ENCODE results near the gene HNRNPUL1.

HNRNPUL1 gene

DNA sequence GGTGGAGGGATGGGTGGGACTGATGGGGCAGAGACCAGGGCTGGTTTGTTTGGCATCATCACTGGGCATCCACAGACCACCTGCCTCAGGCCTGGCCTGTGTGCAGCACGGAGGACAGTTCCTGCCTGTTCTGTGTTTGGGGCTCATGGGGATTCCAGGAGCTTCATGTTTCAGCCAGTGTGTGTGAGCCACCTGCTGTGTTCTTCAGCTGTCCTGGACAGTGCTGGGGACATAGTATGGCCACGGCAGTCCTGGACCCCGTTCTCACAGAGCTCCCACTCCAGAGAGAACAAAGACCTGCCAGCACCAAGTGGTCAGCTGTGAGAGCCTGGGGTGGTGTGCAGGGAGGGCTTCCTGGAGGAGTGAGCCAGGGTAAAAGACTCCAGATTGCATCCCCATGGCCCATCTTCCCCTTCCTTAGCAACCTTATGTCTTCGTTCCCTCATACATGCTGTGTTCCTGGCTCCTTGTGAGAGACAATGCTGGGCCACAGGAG, 43.8 kb downstream of the HNRNPUL1 start:
- no peak overlapping the region for H3K9ac ChIP-seq (ENCODE audit: low read depth, low read length, poor library complexity)
- no peak overlapping the region for H2AK5ac ChIP-seq (ENCODE audit: low read depth, low read length)
- H3K4me3 ChIP-seq (ENCODE audit: low read length in 2 of 2): no peak overlapping the region
- peak overlapping the region; percentile 5 for H4K8ac ChIP-seq (ENCODE audit: low read depth, low read length)
- no peaks in the 10 kb centered on the region for H3K27me3 ChIP-seq (ENCODE audit: control insufficient read depth in 3 of 3, insufficient read depth in 3 of 3, low read depth in 1 of 3, low read length in 3 of 3)
- H3K4ac ChIP-seq (ENCODE audit: low read length): no peak overlapping the region
- H3K4me1 ChIP-seq (ENCODE audit: control insufficient read depth in 2 of 2, insufficient read depth in 1 of 2, low read depth in 1 of 2, low read length in 2 of 2): peaks cover 0 to 8% of the 10 kb centered on the region in 2 donors
- H2BK5ac ChIP-seq (ENCODE audit: low read length): peak overlapping the region; percentile 7
- H2BK15ac ChIP-seq (ENCODE audit: low read length): no peak overlapping the region
- H4K91ac ChIP-seq (ENCODE audit: low read depth, low read length, poor library complexity): no peak overlapping the region
- H2BK120ac ChIP-seq (ENCODE audit: low read depth, low read length): no peak overlapping the region
- H3K23ac ChIP-seq (ENCODE audit: low read depth, low read length, poor library complexity): no peak overlapping the region
- no peak overlapping the region for H3K18ac ChIP-seq (ENCODE audit: low read length)
- no peak overlapping the region for H3K4me2 ChIP-seq (ENCODE audit: insufficient read depth, low read length, poor library complexity, severe bottlenecking)
- no peak overlapping the region for H3K14ac ChIP-seq (ENCODE audit: low read length)
- no peaks in the 10 kb centered on the region for H3K9me3 ChIP-seq (replicated peaks in 1 of 2; ENCODE audit: control insufficient read depth in 2 of 2, insufficient read depth in 1 of 2, low read depth in 1 of 2, low read length in 2 of 2)
- no peak overlapping the region for H2AFZ ChIP-seq (ENCODE audit: low read length)
- peaks cover 2% of the 10 kb centered on the region for H3K79me1 ChIP-seq (ENCODE audit: low read depth, low read length)
- peaks cover 42 to 66% of the 10 kb centered on the region in 2 donors for H3K36me3 ChIP-seq (replicated peaks in 1 of 2; ENCODE audit: control insufficient read depth in 2 of 2, insufficient read depth in 2 of 2, low read length in 2 of 2)
- DNase-seq (ENCODE audit: low spot score): no peak
- H2BK12ac ChIP-seq (ENCODE audit: low read length): no peak overlapping the region
- no CpG with 5 or more reads among the region's 4 CpGs for WGBS, 2 donors (ENCODE audit: extremely low coverage in 2 of 2, insufficient read length in 2 of 2, insufficient replicate concordance in 1 of 2)
- H3K27ac ChIP-seq (replicated peaks; ENCODE audit: low read length): peak overlapping the region; percentile 47

GRCh38 chr19:41308450-41309179, 44.4 kb downstream of the HNRNPUL1 start:
- Histone ChIP-seq H3K27me3 (ENCODE audit: control insufficient read depth in 3 of 3, insufficient read depth in 3 of 3, low read depth in 1 of 3, low read length in 3 of 3) (no peaks in the 10 kb centered on the region), H2AFZ (ENCODE audit: low read length) (no peak overlapping the region), H3K4me3 (ENCODE audit: low read length in 2 of 2) (no peak overlapping the region), H3K4me2 (ENCODE audit: insufficient read depth, low read length, poor library complexity, severe bottlenecking) (no peak overlapping the region), H2BK15ac (ENCODE audit: low read length) (no peak overlapping the region), H3K18ac (ENCODE audit: low read length) (no peak overlapping the region), H3K79me1 (ENCODE audit: low read depth, low read length) (peaks cover 2% of the 10 kb centered on the region), H3K27ac (replicated peaks; ENCODE audit: low read length) (peak overlapping the region; percentile 47), H3K14ac (ENCODE audit: low read length) (no peak overlapping the region), H2AK5ac (ENCODE audit: low read depth, low read length) (no peak overlapping the region), H4K91ac (ENCODE audit: low read depth, low read length, poor library complexity) (no peak overlapping the region), H3K4me1 (ENCODE audit: control insufficient read depth in 2 of 2, insufficient read depth in 1 of 2, low read depth in 1 of 2, low read length in 2 of 2) (peaks cover 0 to 8% of the 10 kb centered on the region in 2 donors), H3K36me3 (replicated peaks in 1 of 2; ENCODE audit: control insufficient read depth in 2 of 2, insufficient read depth in 2 of 2, low read length in 2 of 2) (peaks cover 39 to 66% of the 10 kb centered on the region in 2 donors), H2BK5ac (ENCODE audit: low read length) (no peak overlapping the region), H2BK120ac (ENCODE audit: low read depth, low read length) (no peak overlapping the region), H4K8ac (ENCODE audit: low read depth, low read length) (peak overlapping the region; percentile 5), H3K9ac (ENCODE audit: low read depth, low read length, poor library complexity) (no peak overlapping the region), H3K9me3 (replicated peaks in 1 of 2; ENCODE audit: control insufficient read depth in 2 of 2, insufficient read depth in 1 of 2, low read depth in 1 of 2, low read length in 2 of 2) (no peaks in the 10 kb centered on the region), H3K4ac (ENCODE audit: low read length) (no peak overlapping the region), H3K23ac (ENCODE audit: low read depth, low read length, poor library complexity) (no peak overlapping the region), H2BK12ac (ENCODE audit: low read length) (no peak overlapping the region)
- WGBS, 2 donors (ENCODE audit: extremely low coverage in 2 of 2, insufficient read length in 2 of 2, insufficient replicate concordance in 1 of 2): no CpG with 5 or more reads among the region's 8 CpGs
- peak; percentile 93 for DNase-seq (ENCODE audit: low spot score)

- Histone ChIP-seq H3K9ac (ENCODE audit: low read depth, low read length, poor library complexity) (no peak overlapping the region), H4K91ac (ENCODE audit: low read depth, low read length, poor library complexity) (no peak overlapping the region), H3K79me1 (ENCODE audit: low read depth, low read length) (peaks cover 2% of the 10 kb centered on the region), H2AFZ (ENCODE audit: low read length) (peak overlapping the region; percentile 93), H2BK15ac (ENCODE audit: low read length) (no peak overlapping the region), H3K27me3 (ENCODE audit: control insufficient read depth in 3 of 3, insufficient read depth in 3 of 3, low read depth in 1 of 3, low read length in 3 of 3) (no peaks in the 10 kb centered on the region), H3K36me3 (replicated peaks in 1 of 2; ENCODE audit: control insufficient read depth in 2 of 2, insufficient read depth in 2 of 2, low read length in 2 of 2) (peaks cover 31 to 65% of the 10 kb centered on the region in 2 donors), H3K23ac (ENCODE audit: low read depth, low read length, poor library complexity) (peak overlapping the region; percentile 81), H2BK5ac (ENCODE audit: low read length) (peak overlapping the region; percentile 77), H3K4ac (ENCODE audit: low read length) (no peak overlapping the region), H3K9me3 (replicated peaks in 1 of 2; ENCODE audit: control insufficient read depth in 2 of 2, insufficient read depth in 1 of 2, low read depth in 1 of 2, low read length in 2 of 2) (no peaks in the 10 kb centered on the region), H2BK12ac (ENCODE audit: low read length) (no peak overlapping the region), H4K8ac (ENCODE audit: low read depth, low read length) (no peak overlapping the region), H3K4me3 (ENCODE audit: low read length in 2 of 2) (peak overlapping the region; percentile 54 to 82), H3K18ac (ENCODE audit: low read length) (no peak overlapping the region), H3K4me2 (ENCODE audit: insufficient read depth, low read length, poor library complexity, severe bottlenecking) (peak overlapping the region; percentile 60), H3K4me1 (ENCODE audit: control insufficient read depth in 2 of 2, insufficient read depth in 1 of 2, low read depth in 1 of 2, low read length in 2 of 2) (peaks cover 0 to 8% of the 10 kb centered on the region in 2 donors), H2BK120ac (ENCODE audit: low read depth, low read length) (no peak overlapping the region), H2AK5ac (ENCODE audit: low read depth, low read length) (no peak overlapping the region), H3K14ac (ENCODE audit: low read length) (no peak overlapping the region), H3K27ac (replicated peaks; ENCODE audit: low read length) (peak overlapping the region; percentile 32)
- no peak for DNase-seq (ENCODE audit: low spot score)
- no CpG with 5 or more reads among the region's 26 CpGs for WGBS, 2 donors (ENCODE audit: extremely low coverage in 2 of 2, insufficient read length in 2 of 2, insufficient replicate concordance in 1 of 2)
These were observed 45.2 kb downstream of the HNRNPUL1 start for GRCh38 chr19:41309180-41310032.

Measured in neuronal stem cell (in vitro differentiated cells).